ENCODE data around the gene SPACA7.

GRCh38 chr13:112356190-112356589 lies 20.0 kb upstream of the SPACA7 start:
- TF ChIP-seq CTCF (IDR thresholded peaks at IDR 0.05) = no peak
- no peak for TF ChIP-seq POLR2A (IDR thresholded peaks at IDR 0.05)
